ENCODE results near the gene PGBD5.

Gene PGBD5

GRCh38 chr1:230281556-230281955 lies 144.6 kb downstream of the PGBD5 start:
- POLR2A ChIA-PET: interaction anchor here (1.3 kb wide), 1 partner anchor 11 kb away, joined by 3 read pairs; no protein-coding TSS in a partner anchor
- CTCF ChIA-PET: interaction anchor here (0.8 to 2.2 kb wide), 5 partner anchors 10 to 34 kb away, joined by 3 to 8 read pairs (median 4); no protein-coding TSS in a partner anchor

GRCh38 chr1:230280906-230281413 lies 145.2 kb downstream of the PGBD5 start:
- ChIA-PET CTCF (interaction anchor here (0.8 to 3.0 kb wide), 8 partner anchors 8 to 620 kb away, joined by 3 to 10 read pairs (median 5); no protein-coding TSS in a partner anchor), POLR2A (interaction anchor here (1.3 kb wide), 1 partner anchor 10 kb away, joined by 3 read pairs; no protein-coding TSS in a partner anchor)
- H3K4me3 ChIP-seq (ENCODE audit: control insufficient read depth in 1 of 7, extremely low read depth in 1 of 7, insufficient read depth in 4 of 7, low read depth in 2 of 7, low read length in 6 of 7): peak overlapping the region in 1 of 7 experiments; percentile 23
- no peaks in the 10 kb centered on the region for H3K27me3 ChIP-seq (replicated peaks in 2 of 5; ENCODE audit: control insufficient read depth in 4 of 5, insufficient read depth in 5 of 5, low read length in 4 of 5)
- peak overlapping the region in 1 of 2 experiments; percentile 58 for H3K27ac ChIP-seq (ENCODE audit: insufficient read depth in 1 of 2, low read depth in 1 of 2, low read length in 2 of 2, poor library complexity in 1 of 2, severe bottlenecking in 2 of 2)
- peaks cover 11 to 68% (median 61%) of the 10 kb centered on the region in 4 experiments for H3K4me1 ChIP-seq (ENCODE audit: control extremely low read depth in 1 of 4, control insufficient read depth in 4 of 4, insufficient read depth in 4 of 4, low read length in 3 of 4)
- DNase-seq: peak in 2 of 3 donors; percentile 42 to 62
- peaks cover 0 to 49% (median 11%) of the 10 kb centered on the region in 4 experiments for H3K36me3 ChIP-seq (ENCODE audit: control insufficient read depth in 4 of 4, insufficient read depth in 4 of 4, low read length in 3 of 4)
- no peaks in the 10 kb centered on the region for H3K9me3 ChIP-seq (ENCODE audit: control extremely low read depth in 1 of 5, control insufficient read depth in 4 of 5, insufficient read depth in 2 of 5, low read depth in 1 of 5, low read length in 4 of 5)
- 61% methylated on average over 17 of the region's 23 CpGs for WGBS (ENCODE audit: insufficient coverage)

More at GRCh38 chr1:230281556-230281955, 144.6 kb downstream of the PGBD5 start:
- H3K27me3 ChIP-seq (replicated peaks in 2 of 5; ENCODE audit: control insufficient read depth in 4 of 5, insufficient read depth in 5 of 5, low read length in 4 of 5): no peaks in the 10 kb centered on the region
- H3K36me3 ChIP-seq (ENCODE audit: control insufficient read depth in 4 of 4, insufficient read depth in 4 of 4, low read length in 3 of 4): peaks cover 0 to 43% (median 10%) of the 10 kb centered on the region in 4 experiments
- WGBS (ENCODE audit: insufficient coverage): 85% methylated on average over 14 of the region's 17 CpGs
- H3K9me3 ChIP-seq (ENCODE audit: control extremely low read depth in 1 of 5, control insufficient read depth in 4 of 5, insufficient read depth in 2 of 5, low read depth in 1 of 5, low read length in 4 of 5): no peaks in the 10 kb centered on the region
- DNase-seq: no peak
- H3K4me3 ChIP-seq (ENCODE audit: control insufficient read depth in 1 of 7, extremely low read depth in 1 of 7, insufficient read depth in 4 of 7, low read depth in 2 of 7, low read length in 6 of 7): no peak overlapping the region
- peak overlapping the region in 1 of 2 experiments; percentile 58 for H3K27ac ChIP-seq (ENCODE audit: insufficient read depth in 1 of 2, low read depth in 1 of 2, low read length in 2 of 2, poor library complexity in 1 of 2, severe bottlenecking in 2 of 2)
- H3K4me1 ChIP-seq (ENCODE audit: control extremely low read depth in 1 of 4, control insufficient read depth in 4 of 4, insufficient read depth in 4 of 4, low read length in 3 of 4): peaks cover 11 to 62% (median 56%) of the 10 kb centered on the region in 4 experiments

- peaks cover 0 to 49% (median 11%) of the 10 kb centered on the region in 4 experiments for H3K36me3 ChIP-seq (ENCODE audit: control insufficient read depth in 4 of 4, insufficient read depth in 4 of 4, low read length in 3 of 4)
- H3K4me1 ChIP-seq (ENCODE audit: control extremely low read depth in 1 of 4, control insufficient read depth in 4 of 4, insufficient read depth in 4 of 4, low read length in 3 of 4): peaks cover 11 to 70% (median 62%) of the 10 kb centered on the region in 4 experiments
- POLR2A ChIA-PET: no interaction called here
- H3K27ac ChIP-seq (ENCODE audit: insufficient read depth in 1 of 2, low read depth in 1 of 2, low read length in 2 of 2, poor library complexity in 1 of 2, severe bottlenecking in 2 of 2): peak overlapping the region in 1 of 2 experiments; percentile 58
- peak; percentile 29 to 62 (median 54) for DNase-seq
- no peak overlapping the region for H3K4me3 ChIP-seq (ENCODE audit: control insufficient read depth in 1 of 7, extremely low read depth in 1 of 7, insufficient read depth in 4 of 7, low read depth in 2 of 7, low read length in 6 of 7)
- no peaks in the 10 kb centered on the region for H3K9me3 ChIP-seq (ENCODE audit: control extremely low read depth in 1 of 5, control insufficient read depth in 4 of 5, insufficient read depth in 2 of 5, low read depth in 1 of 5, low read length in 4 of 5)
- no peaks in the 10 kb centered on the region for H3K27me3 ChIP-seq (replicated peaks in 2 of 5; ENCODE audit: control insufficient read depth in 4 of 5, insufficient read depth in 5 of 5, low read length in 4 of 5)
- WGBS (ENCODE audit: insufficient coverage): 92% methylated on average over 23 of the region's 24 CpGs
- CTCF ChIA-PET: interaction anchor here (0.7 to 3.0 kb wide), 9 partner anchors 9 to 619 kb away, joined by 3 to 10 read pairs (median 4); no protein-coding TSS in a partner anchor
Observed at GRCh38 chr1:230280054-230280795, 145.9 kb downstream of the PGBD5 start.

- Histone ChIP-seq H3K4me1 (ENCODE audit: control extremely low read depth in 1 of 4, control insufficient read depth in 4 of 4, insufficient read depth in 4 of 4, low read length in 3 of 4) (peaks cover 12 to 75% (median 62%) of the 10 kb centered on the region in 4 experiments), H3K4me3 (ENCODE audit: control insufficient read depth in 1 of 7, extremely low read depth in 1 of 7, insufficient read depth in 4 of 7, low read depth in 2 of 7, low read length in 6 of 7) (no peak overlapping the region), H3K9me3 (ENCODE audit: control extremely low read depth in 1 of 5, control insufficient read depth in 4 of 5, insufficient read depth in 2 of 5, low read depth in 1 of 5, low read length in 4 of 5) (no peaks in the 10 kb centered on the region), H3K36me3 (ENCODE audit: control insufficient read depth in 4 of 4, insufficient read depth in 4 of 4, low read length in 3 of 4) (peaks cover 0 to 49% (median 11%) of the 10 kb centered on the region in 4 experiments), H3K27me3 (replicated peaks in 2 of 5; ENCODE audit: control insufficient read depth in 4 of 5, insufficient read depth in 5 of 5, low read length in 4 of 5) (no peaks in the 10 kb centered on the region), H3K27ac (ENCODE audit: insufficient read depth in 1 of 2, low read depth in 1 of 2, low read length in 2 of 2, poor library complexity in 1 of 2, severe bottlenecking in 2 of 2) (no peak overlapping the region)
- 80% methylated on average over 22 of the region's 24 CpGs for WGBS (ENCODE audit: insufficient coverage)
- peak in 1 of 3 donors; percentile 47 for DNase-seq
- CTCF ChIA-PET: interaction anchor here (0.7 to 3.0 kb wide), 11 partner anchors 8 to 618 kb away, joined by 3 to 10 read pairs (median 3); no protein-coding TSS in a partner anchor
- POLR2A ChIA-PET: no interaction called here
Observed at GRCh38 chr1:230279583-230279945, 146.6 kb downstream of the PGBD5 start.

- Histone ChIP-seq H3K36me3 (ENCODE audit: control insufficient read depth in 4 of 4, insufficient read depth in 4 of 4, low read length in 3 of 4) (peaks cover 0 to 49% (median 11%) of the 10 kb centered on the region in 4 experiments), H3K4me1 (ENCODE audit: control extremely low read depth in 1 of 4, control insufficient read depth in 4 of 4, insufficient read depth in 4 of 4, low read length in 3 of 4) (peaks cover 14 to 81% (median 67%) of the 10 kb centered on the region in 4 experiments), H3K27ac (ENCODE audit: insufficient read depth in 1 of 2, low read depth in 1 of 2, low read length in 2 of 2, poor library complexity in 1 of 2, severe bottlenecking in 2 of 2) (peak overlapping the region in 1 of 2 experiments; percentile 52), H3K9me3 (ENCODE audit: control extremely low read depth in 1 of 5, control insufficient read depth in 4 of 5, insufficient read depth in 2 of 5, low read depth in 1 of 5, low read length in 4 of 5) (no peaks in the 10 kb centered on the region), H3K27me3 (replicated peaks in 2 of 5; ENCODE audit: control insufficient read depth in 4 of 5, insufficient read depth in 5 of 5, low read length in 4 of 5) (no peaks in the 10 kb centered on the region), H3K4me3 (ENCODE audit: control insufficient read depth in 1 of 7, extremely low read depth in 1 of 7, insufficient read depth in 4 of 7, low read depth in 2 of 7, low read length in 6 of 7) (no peak overlapping the region)
- DNase-seq: no peak
- WGBS (ENCODE audit: insufficient coverage): 59% methylated on average over 13 of the region's 20 CpGs
- ChIA-PET CTCF (interaction anchor here (0.7 to 3.0 kb wide), 6 partner anchors 17 to 133 kb away, joined by 3 to 10 read pairs (median 3); no protein-coding TSS in a partner anchor), POLR2A (no interaction called here)
Observed at GRCh38 chr1:230278871-230279582, 147.1 kb downstream of the PGBD5 start.

- no peaks in the 10 kb centered on the region for H3K27me3 ChIP-seq (replicated peaks in 2 of 5; ENCODE audit: control insufficient read depth in 4 of 5, insufficient read depth in 5 of 5, low read length in 4 of 5)
- CTCF ChIA-PET: interaction anchor here (1.2 to 3.0 kb wide), 4 partner anchors 24 to 133 kb away, joined by 3 to 10 read pairs (median 4); no protein-coding TSS in a partner anchor
- H3K27ac ChIP-seq (ENCODE audit: insufficient read depth in 1 of 2, low read depth in 1 of 2, low read length in 2 of 2, poor library complexity in 1 of 2, severe bottlenecking in 2 of 2): no peak overlapping the region
- no peak overlapping the region for H3K4me3 ChIP-seq (ENCODE audit: control insufficient read depth in 1 of 7, extremely low read depth in 1 of 7, insufficient read depth in 4 of 7, low read depth in 2 of 7, low read length in 6 of 7)
- POLR2A ChIA-PET: no interaction called here
- H3K36me3 ChIP-seq (ENCODE audit: control insufficient read depth in 4 of 4, insufficient read depth in 4 of 4, low read length in 3 of 4): peaks cover 0 to 45% (median 11%) of the 10 kb centered on the region in 4 experiments
- no peaks in the 10 kb centered on the region for H3K9me3 ChIP-seq (ENCODE audit: control extremely low read depth in 1 of 5, control insufficient read depth in 4 of 5, insufficient read depth in 2 of 5, low read depth in 1 of 5, low read length in 4 of 5)
- 93% methylated on average over 6 of the region's 7 CpGs for WGBS (ENCODE audit: insufficient coverage)
- peaks cover 20 to 87% (median 74%) of the 10 kb centered on the region in 4 experiments for H3K4me1 ChIP-seq (ENCODE audit: control extremely low read depth in 1 of 4, control insufficient read depth in 4 of 4, insufficient read depth in 4 of 4, low read length in 3 of 4)
- DNase-seq: no peak
Observed at GRCh38 chr1:230278376-230278775, 147.8 kb downstream of the PGBD5 start.
